Breast epithelium (tissue), 4 donors: ENCODE data around the gene RNLS. TPM values are rescaled to one million over a fixed set of nuclear protein-coding genes. Genes with fewer than 3 reads are reported as not detected.

Experiments
- DNase-seq, 2 donors: peaks; one replicate each; pipeline ENCODE4 v3.0.0-alpha.2; 2019; ENCODE audit warnings: low spot score in 2 of 2
- H3K27ac ChIP-seq, 2 donors: fragments of 200-600 bp; sonication (generic) in 1 of 2; one replicate each; pipeline ENCODE4 v1.5.1; 2016 to 2019; ENCODE audit warnings: mild to moderate bottlenecking in 1 of 2
- H3K27me3 ChIP-seq, 2 donors: fragments of 200-600 bp; sonication (generic) in 1 of 2; one replicate each; pipeline versions ENCODE4 v1.5.1 to v1.6.0; 2017 to 2019; ENCODE audit warnings: control low read depth in 1 of 2, mild to moderate bottlenecking in 1 of 2
- H3K36me3 ChIP-seq: fragments of 200-600 bp; one replicate; pipeline ENCODE4 v1.5.1; 2019
- H3K4me1 ChIP-seq, 2 donors: fragments of 200-600 bp; sonication (generic); one replicate each; pipeline ENCODE4 v1.5.1; 2016 to 2019; ENCODE audit warnings: control low read depth in 1 of 2
- H3K4me3 ChIP-seq, 3 donors: fragments of 200-600 bp; sonication (generic); 1 replicate in 2 of 3; 2 replicates in 1 of 3; pipeline ENCODE4 v1.5.1; 2016 to 2019; ENCODE audit warnings: mild to moderate bottlenecking in 3 of 3, moderate library complexity in 2 of 3
- H3K9me3 ChIP-seq, 2 donors: fragments of 200-600 bp; sonication (generic) in 1 of 2; one replicate each; pipeline ENCODE4 v1.5.1; 2016 to 2019; ENCODE audit warnings: control low read depth in 1 of 2
- CTCF ChIP-seq, 3 donors: fragments of 450-650 bp; IDR thresholded peaks; one replicate each; pipeline ENCODE4 v1.5.1; 2016 to 2017; ENCODE audit warnings: antibody characterized with exemption in 3 of 3, mild to moderate bottlenecking in 3 of 3, moderate library complexity in 3 of 3
- POLR2A ChIP-seq: fragments of 450-650 bp; IDR thresholded peaks from one replicate; pipeline ENCODE4 v1.6.1; 2016; ENCODE audit warnings: antibody characterized with exemption, mild to moderate bottlenecking, moderate library complexity
- POLR2AphosphoS5 ChIP-seq, 3 donors: sonication (generic); formaldehyde crosslinking; IDR thresholded peaks; one replicate each; pipeline ENCODE4 v1.6.1; 2017; ENCODE audit warnings: antibody characterized with exemption in 3 of 3
- intact Hi-C: fragments of 100-400 bp; cut with DNase I; formaldehyde crosslinking; loops from one replicate; pipeline ENCODE4 v1.15.1; 2023; ENCODE audit warnings: low total_unique reads
- total RNA-seq, 3 donors: library from RNA; depleted of rRNA; stranded (reverse); fragments of >200 nt; gene quantifications; one replicate each; pipeline ENCODE4 v1.1.0, GENCODE V29; 2016

Gene RNLS
- total RNA-seq, 3 donors from 2014 or later: 27.9 to 32.1 (median 29.1) TPM

GRCh38 chr10:88544140-88544870 lies 38.8 kb downstream of the RNLS start:
- TF ChIP-seq POLR2A (no peak), CTCF (IDR thresholded peaks at IDR 0.05) (no peak), POLR2AphosphoS5 (IDR thresholded peaks at IDR 0.05) (no peak)
- no peak overlapping the region for H3K4me3 ChIP-seq
- no peaks in the 10 kb centered on the region for H3K36me3 ChIP-seq
- no peak for DNase-seq
- H3K27me3 ChIP-seq: no peaks in the 10 kb centered on the region
- intact Hi-C loops: no loop called here
- H3K27ac ChIP-seq: no peak overlapping the region
- H3K4me1 ChIP-seq: no peaks in the 10 kb centered on the region
- no peaks in the 10 kb centered on the region for H3K9me3 ChIP-seq

GRCh38 chr10:88542522-88542921 lies 40.6 kb downstream of the RNLS start:
- intact Hi-C loops: no loop called here
- no peak overlapping the region for H3K4me3 ChIP-seq
- H3K4me1 ChIP-seq: no peaks in the 10 kb centered on the region
- DNase-seq: no peak
- H3K27me3 ChIP-seq: no peaks in the 10 kb centered on the region
- H3K27ac ChIP-seq: peak overlapping the region; percentile 81 to 87
- H3K36me3 ChIP-seq: no peaks in the 10 kb centered on the region
- no peaks in the 10 kb centered on the region for H3K9me3 ChIP-seq
- TF ChIP-seq POLR2AphosphoS5 (IDR thresholded peaks at IDR 0.05) (no peak), POLR2A (no peak), CTCF (IDR thresholded peaks at IDR 0.05) (no peak)

GRCh38 chr10:88541116-88541626 lies 41.9 kb downstream of the RNLS start:
- TF ChIP-seq CTCF (IDR thresholded peaks at IDR 0.05) (no peak), POLR2AphosphoS5 (IDR thresholded peaks at IDR 0.05) (peak in 2 of 3 donors; percentile 40 to 53)
- no peak for DNase-seq
- Histone ChIP-seq H3K36me3 (no peaks in the 10 kb centered on the region), H3K27me3 (no peaks in the 10 kb centered on the region), H3K4me3 (peak overlapping the region in 1 of 3 donors; percentile 31), H3K9me3 (no peaks in the 10 kb centered on the region), H3K4me1 (no peaks in the 10 kb centered on the region), H3K27ac (peak overlapping the region; percentile 81 to 87)
- intact Hi-C loops: no loop called here

GRCh38 chr10:88540351-88540750 lies 42.8 kb downstream of the RNLS start:
- peak overlapping the region; percentile 21 to 81 for H3K27ac ChIP-seq
- intact Hi-C loops: no loop called here
- H3K36me3 ChIP-seq: no peaks in the 10 kb centered on the region
- H3K9me3 ChIP-seq: no peaks in the 10 kb centered on the region
- H3K4me1 ChIP-seq: no peaks in the 10 kb centered on the region
- H3K27me3 ChIP-seq: no peaks in the 10 kb centered on the region
- DNase-seq: no peak
- TF ChIP-seq POLR2AphosphoS5 (IDR thresholded peaks at IDR 0.05) (no peak), POLR2A (no peak), CTCF (IDR thresholded peaks at IDR 0.05) (no peak)
- no peak overlapping the region for H3K4me3 ChIP-seq

- intact Hi-C loops: loop anchor here (10.0 kb wide), 1 partner anchor 763 kb away; no protein-coding TSS in a partner anchor
- H3K4me1 ChIP-seq: no peaks in the 10 kb centered on the region
- no peaks in the 10 kb centered on the region for H3K27me3 ChIP-seq
- H3K27ac ChIP-seq: peak overlapping the region; percentile 16 to 46
- H3K9me3 ChIP-seq: no peaks in the 10 kb centered on the region
- TF ChIP-seq POLR2AphosphoS5 (IDR thresholded peaks at IDR 0.05) (peak in 2 of 3 donors; percentile 20 to 77), POLR2A (no peak)
- no peak overlapping the region for H3K4me3 ChIP-seq
- H3K36me3 ChIP-seq: no peaks in the 10 kb centered on the region
- no peak for DNase-seq
These were observed 45.1 kb downstream of the RNLS start for GRCh38 chr10:88538048-88538447.
